ENCODE measurements around the gene PTH2.
"Not testable (repeated sequence)": the region's sequence is repeated elsewhere in the genome, so short reads cannot be mapped to it uniquely, and the experiment has no call there.

The PTH2 gene

DNA sequence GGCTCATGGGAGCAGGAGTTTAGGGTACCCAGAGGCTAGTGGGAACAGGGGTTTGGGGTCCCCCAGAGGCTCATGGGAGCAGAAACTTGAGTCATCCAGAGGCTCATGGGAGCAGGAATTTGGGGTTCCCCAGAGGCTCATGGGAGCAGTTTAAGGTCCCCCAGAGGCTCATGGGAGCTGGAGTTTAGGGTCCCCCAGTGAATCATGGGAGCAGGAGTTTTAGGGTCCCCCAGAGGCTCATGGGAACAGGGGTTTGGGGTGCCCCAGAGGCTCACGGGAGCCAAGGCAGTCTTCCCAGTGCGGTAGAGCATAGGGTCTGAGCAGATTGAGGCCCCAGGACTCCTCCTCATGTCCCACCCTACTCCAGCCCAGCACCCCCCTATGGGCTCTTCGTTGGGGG lies 42.1 kb upstream of the PTH2 start:
- TF ChIP-seq, protein P1, sequence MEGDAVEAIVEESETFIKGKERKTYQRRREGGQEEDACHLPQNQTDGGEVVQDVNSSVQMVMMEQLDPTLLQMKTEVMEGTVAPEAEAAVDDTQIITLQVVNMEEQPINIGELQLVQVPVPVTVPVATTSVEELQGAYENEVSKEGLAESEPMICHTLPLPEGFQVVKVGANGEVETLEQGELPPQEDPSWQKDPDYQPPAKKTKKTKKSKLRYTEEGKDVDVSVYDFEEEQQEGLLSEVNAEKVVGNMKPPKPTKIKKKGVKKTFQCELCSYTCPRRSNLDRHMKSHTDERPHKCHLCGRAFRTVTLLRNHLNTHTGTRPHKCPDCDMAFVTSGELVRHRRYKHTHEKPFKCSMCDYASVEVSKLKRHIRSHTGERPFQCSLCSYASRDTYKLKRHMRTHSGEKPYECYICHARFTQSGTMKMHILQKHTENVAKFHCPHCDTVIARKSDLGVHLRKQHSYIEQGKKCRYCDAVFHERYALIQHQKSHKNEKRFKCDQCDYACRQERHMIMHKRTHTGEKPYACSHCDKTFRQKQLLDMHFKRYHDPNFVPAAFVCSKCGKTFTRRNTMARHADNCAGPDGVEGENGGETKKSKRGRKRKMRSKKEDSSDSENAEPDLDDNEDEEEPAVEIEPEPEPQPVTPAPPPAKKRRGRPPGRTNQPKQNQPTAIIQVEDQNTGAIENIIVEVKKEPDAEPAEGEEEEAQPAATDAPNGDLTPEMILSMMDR (IDR thresholded peaks at IDR 0.05; ENCODE audit: borderline replicate concordance, insufficient read depth, low read depth, low read length) = no peak
- H3K4me3 ChIP-seq (ENCODE audit: low read depth, low read length) = no peak overlapping the region

DNA sequence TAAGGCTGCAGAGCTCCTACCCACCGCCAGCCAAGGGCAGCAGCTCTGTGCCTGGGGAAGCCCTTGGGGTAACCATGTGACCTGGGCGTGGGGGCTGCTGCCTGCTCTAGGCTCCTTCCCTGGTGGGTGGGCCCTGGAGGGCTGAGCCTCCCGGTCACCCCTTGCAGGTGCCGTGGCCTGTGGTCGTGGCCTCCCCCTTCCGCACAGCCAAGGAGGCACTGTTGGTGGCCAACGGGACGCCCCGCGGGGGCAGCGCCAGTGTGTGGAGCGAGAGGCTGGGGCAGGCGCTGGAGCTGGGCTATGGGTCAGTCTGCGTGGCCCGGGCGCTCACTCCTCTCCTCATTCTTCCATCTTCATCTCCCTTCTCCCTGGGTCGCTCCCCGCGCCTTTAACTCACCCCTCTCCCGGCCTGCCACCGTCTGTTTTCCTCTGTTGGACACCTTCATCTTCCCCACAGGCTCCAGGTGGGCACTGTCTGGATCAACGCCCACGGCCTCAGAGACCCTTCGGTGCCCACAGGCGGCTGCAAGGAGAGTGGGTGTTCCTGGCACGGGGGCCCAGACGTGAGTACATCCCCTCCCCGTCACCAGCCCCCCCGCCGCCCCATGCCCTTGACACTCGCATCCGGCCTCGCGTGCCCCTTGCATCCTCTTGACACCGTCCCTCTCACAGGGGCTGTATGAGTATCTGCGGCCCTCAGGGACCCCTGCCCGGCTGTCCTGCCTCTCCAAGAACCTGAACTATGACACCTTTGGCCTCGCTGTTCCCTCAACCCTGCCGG lies 40.9 kb upstream of the PTH2 start:
- H3K4me3 ChIP-seq (ENCODE audit: low read depth, low read length) = no peak overlapping the region
- TF ChIP-seq, protein P1 (IDR thresholded peaks at IDR 0.05; ENCODE audit: borderline replicate concordance, insufficient read depth, low read depth, low read length) = no peak

DNA sequence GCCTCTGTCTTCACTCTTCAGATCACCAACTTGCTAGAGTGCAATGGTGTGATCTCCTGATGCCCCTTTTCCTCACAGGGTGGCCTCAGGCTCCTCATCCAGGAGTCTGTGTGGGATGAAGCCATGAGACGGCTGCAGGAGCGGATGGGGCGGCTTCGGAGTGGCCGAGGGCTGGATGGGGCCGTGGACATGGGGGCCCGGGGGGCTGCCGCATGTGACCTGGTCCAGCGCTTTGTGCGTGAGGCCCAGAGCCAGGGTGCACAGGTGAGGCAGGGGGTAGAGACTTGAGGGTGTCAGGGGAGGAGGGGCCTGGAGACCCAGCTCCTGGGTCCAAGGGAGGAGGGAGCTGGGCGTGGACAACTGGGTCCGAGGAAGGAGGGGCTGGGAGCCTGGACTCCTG lies 39.3 kb upstream of the PTH2 start:
- no peak overlapping the region for H3K4me3 ChIP-seq (ENCODE audit: low read depth, low read length)
- TF ChIP-seq, protein P1 (IDR thresholded peaks at IDR 0.05; ENCODE audit: borderline replicate concordance, insufficient read depth, low read depth, low read length) = no peak

DNA sequence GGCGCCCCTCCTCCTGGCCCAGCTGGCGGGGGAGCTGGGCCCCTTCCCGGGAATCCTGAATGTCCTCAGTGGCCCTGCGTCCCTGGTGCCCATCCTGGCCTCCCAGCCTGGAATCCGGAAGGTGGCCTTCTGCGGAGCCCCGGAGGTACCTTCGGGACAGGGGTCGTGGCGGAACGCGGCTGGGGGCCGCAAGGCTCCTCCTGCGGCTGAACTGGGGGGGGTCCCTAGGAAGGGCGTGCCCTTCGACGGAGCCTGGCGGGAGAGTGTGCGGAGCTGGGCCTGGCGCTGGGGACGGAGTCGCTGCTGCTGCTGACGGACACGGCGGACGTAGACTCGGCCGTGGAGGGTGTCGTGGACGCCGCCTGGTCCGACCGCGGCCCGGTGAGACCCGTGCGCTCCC lies 38.4 kb upstream of the PTH2 start:
- TF ChIP-seq, protein P1 (IDR thresholded peaks at IDR 0.05; ENCODE audit: borderline replicate concordance, insufficient read depth, low read depth, low read length) = no peak

DNA sequence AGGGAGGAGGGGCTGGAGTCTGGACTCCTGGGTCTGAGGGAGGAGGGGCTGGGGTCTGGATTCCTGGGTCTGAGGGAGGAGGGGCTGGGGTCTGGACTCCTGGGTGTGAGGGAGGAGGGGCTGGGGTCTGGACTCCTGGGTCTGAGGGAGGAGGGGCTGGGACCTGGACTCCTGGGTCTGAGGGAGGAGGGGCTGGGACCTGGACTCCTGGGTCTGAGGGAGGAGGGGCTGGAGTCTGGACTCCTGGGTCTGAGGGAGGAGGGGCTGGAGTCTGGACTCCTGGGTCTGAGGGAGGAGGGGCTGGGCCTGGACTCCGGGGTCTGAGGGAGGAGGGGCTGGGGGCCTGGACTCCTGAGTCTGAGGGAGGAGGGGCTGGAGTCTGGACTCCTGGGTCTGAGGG lies 37.9 kb upstream of the PTH2 start:
- not testable (repeated sequence) for H3K4me3 ChIP-seq (ENCODE audit: low read depth, low read length)

More for the DNA sequence above, 38.4 kb upstream of the PTH2 start:
- H3K4me3 ChIP-seq (ENCODE audit: low read depth, low read length) = no peak overlapping the region

DNA sequence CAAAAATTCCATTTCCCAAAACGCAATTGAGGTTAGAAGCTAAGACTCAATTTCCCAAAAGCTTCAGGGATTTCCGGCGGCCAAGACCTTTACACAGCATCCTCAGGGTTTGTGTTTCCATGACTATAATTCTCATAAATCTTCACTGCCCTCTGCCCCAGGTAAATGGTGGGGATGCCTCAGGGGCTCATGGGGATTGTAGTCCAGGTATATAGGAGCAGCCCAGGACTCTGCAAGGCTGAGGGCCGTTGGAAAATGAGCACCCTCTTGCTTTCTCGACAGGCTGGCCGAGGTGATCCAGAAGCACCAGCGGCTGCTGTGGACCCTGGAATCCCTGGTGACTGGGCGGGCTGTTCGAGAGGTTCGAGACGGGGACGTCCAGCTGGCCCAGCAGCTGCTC lies 36.1 kb upstream of the PTH2 start:
- H3K4me3 ChIP-seq (ENCODE audit: low read depth, low read length) = no peak overlapping the region
- TF ChIP-seq, protein P1 (IDR thresholded peaks at IDR 0.05; ENCODE audit: borderline replicate concordance, insufficient read depth, low read depth, low read length) = no peak

DNA sequence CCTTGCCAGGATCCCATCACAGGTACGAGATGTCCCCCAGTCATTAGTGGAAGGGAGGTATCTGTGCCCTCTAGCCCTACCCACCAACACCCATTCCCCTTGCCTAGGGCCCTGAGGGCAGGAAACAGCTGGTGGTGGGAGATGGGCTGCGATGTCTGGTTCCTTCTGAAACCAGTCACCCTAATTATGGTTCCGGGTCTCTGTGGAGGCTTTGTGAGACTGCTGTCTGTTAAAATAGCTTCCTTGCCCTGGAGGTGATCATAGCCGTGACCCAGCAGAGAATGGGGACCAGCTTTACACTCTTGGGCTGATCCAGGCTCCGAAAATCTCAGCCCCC lies 35.3 kb upstream of the PTH2 start:
- no peak overlapping the region for H3K4me3 ChIP-seq (ENCODE audit: low read depth, low read length)
- TF ChIP-seq, protein P1 (IDR thresholded peaks at IDR 0.05; ENCODE audit: borderline replicate concordance, insufficient read depth, low read depth, low read length) = no peak

Measured in GM12875 (cell line).